Measurements from ENCODE around the gene HIPK1.

HIPK1 gene

GRCh38 chr1:114002492-114003239 lies 73.5 kb downstream of the HIPK1 start:
- in situ Hi-C loops (cut with HindIII; ENCODE audit: low sequenced_read_pairs): loop anchor here (25.0 kb wide), 1 partner anchor 90 kb away; the partner anchor contains the start of genes AP4B1 and DCLRE1B

DNA sequence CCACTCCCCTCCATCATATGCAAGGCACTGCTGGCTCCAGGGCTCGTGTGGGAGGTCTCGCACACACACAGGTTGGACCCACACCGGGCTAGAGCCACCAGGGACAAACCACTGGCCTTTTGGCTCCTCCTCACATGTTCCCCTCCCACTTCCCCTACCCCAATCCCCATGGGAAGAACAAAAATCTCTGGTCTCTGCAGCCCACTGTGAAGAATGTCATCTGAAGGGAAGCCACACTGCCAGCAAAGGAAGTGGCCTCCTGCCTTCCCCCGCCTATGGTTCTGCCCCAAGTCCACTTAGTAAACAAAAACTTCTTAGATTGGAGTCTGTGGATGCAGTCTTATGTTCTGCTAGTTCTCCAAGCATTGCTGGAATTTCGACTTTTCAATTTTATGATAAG lies 74.3 kb downstream of the HIPK1 start:
- in situ Hi-C loops (cut with HindIII; ENCODE audit: low sequenced_read_pairs): loop anchor here (25.0 kb wide), 1 partner anchor 91 kb away; the partner anchor contains the start of genes AP4B1 and DCLRE1B

DNA sequence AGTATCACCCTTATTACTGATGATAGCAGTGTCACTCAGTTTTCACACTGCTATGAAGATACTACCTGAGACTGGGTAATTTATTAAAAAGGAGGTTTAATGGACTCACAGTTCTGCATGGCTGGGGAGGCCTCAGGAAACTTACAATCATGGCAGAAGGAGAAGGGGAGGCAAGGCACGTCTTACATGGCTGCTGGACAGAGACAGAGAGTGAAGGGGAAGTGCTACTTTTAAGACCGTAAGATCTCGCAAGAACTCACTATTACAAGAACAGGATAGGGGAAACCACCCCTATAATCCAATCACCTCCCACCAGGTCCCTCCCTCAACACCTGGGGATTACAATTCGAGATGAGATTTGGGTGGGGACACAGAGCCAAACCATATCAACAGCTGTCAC lies 77.7 kb downstream of the HIPK1 start:
- in situ Hi-C loops (cut with HindIII; ENCODE audit: low sequenced_read_pairs): loop anchor here (25.0 kb wide), 1 partner anchor 95 kb away; the partner anchor contains the start of genes AP4B1 and DCLRE1B

DNA sequence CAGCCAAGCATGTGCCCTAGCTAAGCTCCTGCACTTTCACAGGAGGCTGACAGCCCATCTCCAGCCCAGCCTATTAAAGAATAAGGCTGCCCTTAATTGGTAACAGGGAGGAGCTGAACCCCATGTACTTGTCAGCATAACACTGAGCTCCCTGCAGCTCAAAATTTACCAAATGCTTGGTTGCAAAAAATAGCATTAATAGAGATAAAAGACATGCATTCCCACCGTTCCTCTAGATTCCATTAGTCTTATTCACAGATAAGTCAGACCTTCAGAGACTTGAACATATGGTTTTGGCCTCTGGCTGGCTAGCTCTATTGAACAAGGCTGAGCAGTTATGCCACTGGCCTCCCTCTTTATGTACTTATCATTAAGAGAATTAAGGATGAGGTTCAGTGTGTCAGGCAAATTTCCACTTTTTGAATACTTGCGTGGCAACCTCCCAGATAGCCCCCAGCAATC lies 79.4 kb downstream of the HIPK1 start:
- in situ Hi-C loops (cut with HindIII; ENCODE audit: low sequenced_read_pairs): loop anchor here (25.0 kb wide), 1 partner anchor 96 kb away; the partner anchor contains the start of genes AP4B1 and DCLRE1B

DNA sequence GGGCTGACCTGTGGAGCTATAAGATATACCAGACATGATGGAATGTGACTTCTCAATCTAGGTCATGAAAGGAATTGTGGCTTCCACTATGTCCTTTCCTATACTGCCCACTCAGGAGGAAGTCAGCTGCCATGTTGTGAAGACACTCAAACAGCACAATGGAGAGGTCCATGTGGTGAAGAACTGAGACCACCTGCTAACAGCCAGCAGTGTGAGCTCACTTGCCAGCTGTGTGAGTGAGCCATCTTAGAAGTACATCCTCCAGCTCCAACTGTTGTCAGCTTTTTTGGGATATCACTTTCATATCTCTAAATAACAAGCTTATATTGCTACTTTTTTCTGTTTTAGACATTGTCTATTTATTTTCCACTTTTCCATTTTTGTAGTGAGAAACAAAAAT lies 79.9 kb downstream of the HIPK1 start:
- in situ Hi-C loops (cut with HindIII; ENCODE audit: low sequenced_read_pairs): loop anchor here (25.0 kb wide), 1 partner anchor 97 kb away; the partner anchor contains the start of genes AP4B1 and DCLRE1B

DNA sequence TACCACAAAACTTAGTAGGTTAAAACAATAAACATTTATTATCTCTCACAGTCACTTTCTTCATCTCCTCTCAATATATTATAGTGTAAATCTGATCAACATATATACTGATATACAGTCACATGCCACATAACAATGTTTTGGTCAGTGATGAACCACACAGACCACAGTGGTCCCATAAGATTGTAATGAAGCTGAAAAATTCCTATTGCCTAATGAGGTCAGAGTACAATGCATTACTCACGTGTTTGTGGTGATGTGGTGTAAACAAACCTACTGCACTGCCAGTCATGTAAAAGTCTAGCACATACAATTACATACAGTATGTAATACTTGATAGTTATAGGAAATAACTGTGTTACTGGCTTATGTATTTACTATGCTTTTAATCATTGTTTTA lies 80.3 kb downstream of the HIPK1 start:
- in situ Hi-C loops (cut with HindIII; ENCODE audit: low sequenced_read_pairs): loop anchor here (25.0 kb wide), 1 partner anchor 97 kb away; the partner anchor contains the start of genes AP4B1 and DCLRE1B

GRCh38 chr1:114010433-114011184 lies 81.5 kb downstream of the HIPK1 start:
- in situ Hi-C loops (cut with HindIII; ENCODE audit: low sequenced_read_pairs): loop anchor here (25.0 kb wide), 1 partner anchor 98 kb away; the partner anchor contains the start of genes AP4B1 and DCLRE1B

DNA sequence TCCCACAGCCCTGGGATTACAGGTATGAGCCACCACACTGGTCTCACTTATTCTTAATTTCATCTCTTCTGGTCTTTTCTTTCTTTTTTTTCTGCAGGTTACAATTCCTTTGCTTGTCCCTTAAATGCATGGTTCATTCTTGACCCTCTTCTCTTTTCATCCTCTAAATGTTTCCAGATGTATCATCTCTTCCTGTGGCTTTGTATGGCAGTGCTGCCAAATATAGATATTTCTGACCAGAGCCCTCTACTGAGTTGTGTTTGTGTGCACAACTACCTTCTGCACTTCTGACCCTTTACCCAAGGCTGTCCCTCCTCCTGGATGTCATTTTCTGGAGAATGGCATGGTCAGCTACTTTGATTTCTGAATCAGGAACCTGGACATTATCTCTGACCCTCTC lies 82.7 kb downstream of the HIPK1 start:
- in situ Hi-C loops (cut with HindIII; ENCODE audit: low sequenced_read_pairs): loop anchor here (25.0 kb wide), 1 partner anchor 99 kb away; the partner anchor contains the start of genes AP4B1 and DCLRE1B

DNA sequence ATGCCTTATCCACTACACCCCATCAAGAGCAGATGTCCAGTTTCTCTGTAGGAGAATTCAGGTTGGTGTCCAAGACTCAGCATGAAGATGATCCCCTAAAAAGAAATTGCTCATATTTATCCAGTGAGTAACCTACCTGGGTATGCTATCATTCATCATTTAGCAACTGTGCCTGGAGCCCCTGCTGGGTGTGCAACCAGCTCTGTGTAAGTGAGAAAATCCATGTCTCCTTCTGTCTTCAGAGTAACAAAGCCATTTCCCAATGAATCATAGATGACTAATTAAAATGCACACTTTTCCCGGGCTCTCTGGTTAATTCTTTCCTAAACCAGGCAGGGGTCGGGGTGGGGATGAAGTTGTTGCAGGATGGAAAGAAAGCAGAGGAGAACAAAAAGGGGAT lies 86.0 kb downstream of the HIPK1 start:
- in situ Hi-C loops (cut with HindIII; ENCODE audit: low sequenced_read_pairs): loop anchor here (25.0 kb wide), 1 partner anchor 103 kb away; the partner anchor contains the start of genes AP4B1 and DCLRE1B

- in situ Hi-C loops (cut with HindIII; ENCODE audit: low sequenced_read_pairs): loop anchor here (25.0 kb wide), 1 partner anchor 107 kb away; the partner anchor contains the start of genes AP4B1 and DCLRE1B
Measured at GRCh38 chr1:114019724-114020123, 90.6 kb downstream of the HIPK1 start.

GRCh38 chr1:114021665-114022099 lies 92.6 kb downstream of the HIPK1 start:
- in situ Hi-C loops (cut with HindIII; ENCODE audit: low sequenced_read_pairs): loop anchor here (25.0 kb wide), 1 partner anchor 109 kb away; the partner anchor contains the start of genes AP4B1 and DCLRE1B

DNA sequence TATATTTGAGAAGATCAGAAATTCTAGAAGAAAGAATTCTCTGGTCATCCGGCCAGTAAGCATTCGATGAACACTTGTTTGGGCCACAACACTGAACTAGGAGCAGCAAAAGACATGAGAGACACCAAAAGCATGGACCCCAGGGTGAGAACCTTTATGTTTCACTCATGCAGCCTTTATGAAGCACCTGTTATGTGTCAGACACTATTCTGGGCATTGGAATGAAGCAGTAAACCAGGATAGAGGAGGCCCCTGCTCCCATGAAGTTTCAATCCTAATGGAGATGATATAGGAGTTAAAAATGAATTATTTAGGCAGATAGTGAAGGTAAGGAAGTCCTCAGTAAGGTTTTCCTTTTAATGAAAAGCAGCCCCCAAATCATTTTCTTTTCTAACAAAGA lies 93.8 kb downstream of the HIPK1 start:
- in situ Hi-C loops (cut with HindIII; ENCODE audit: low sequenced_read_pairs): loop anchor here (25.0 kb wide), 1 partner anchor 111 kb away; the partner anchor contains the start of genes AP4B1 and DCLRE1B

- in situ Hi-C loops (cut with HindIII; ENCODE audit: low sequenced_read_pairs): loop anchor here (25.0 kb wide), 1 partner anchor 111 kb away; the partner anchor contains the start of genes AP4B1 and DCLRE1B
Measured at GRCh38 chr1:114023377-114023776, 94.3 kb downstream of the HIPK1 start.

DNA sequence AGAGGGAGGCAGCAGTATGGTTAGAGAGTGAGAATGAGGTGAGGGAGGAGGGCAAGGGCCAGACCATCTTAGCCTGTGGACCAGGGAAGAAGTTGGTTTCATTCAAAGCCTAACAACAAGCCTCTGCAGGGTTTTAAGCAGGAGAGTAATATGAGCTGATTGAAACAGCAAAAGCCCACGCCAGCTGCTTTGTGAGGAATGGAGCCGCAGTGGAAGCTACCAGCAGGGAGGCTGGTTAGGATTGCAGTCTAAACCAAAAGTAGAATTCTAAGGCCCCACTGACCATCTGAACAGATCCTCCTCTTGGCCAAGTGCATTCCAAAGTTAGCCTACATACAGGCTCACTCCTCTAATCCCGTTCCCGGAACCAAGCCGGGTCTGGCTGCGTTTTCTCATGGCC lies 94.9 kb downstream of the HIPK1 start:
- in situ Hi-C loops (cut with HindIII; ENCODE audit: low sequenced_read_pairs): loop anchor here (25.0 kb wide), 1 partner anchor 112 kb away; the partner anchor contains the start of genes AP4B1 and DCLRE1B

GRCh38 chr1:114025609-114026401 lies 96.7 kb downstream of the HIPK1 start:
- in situ Hi-C loops (cut with HindIII; ENCODE audit: low sequenced_read_pairs): no loop called here

DNA sequence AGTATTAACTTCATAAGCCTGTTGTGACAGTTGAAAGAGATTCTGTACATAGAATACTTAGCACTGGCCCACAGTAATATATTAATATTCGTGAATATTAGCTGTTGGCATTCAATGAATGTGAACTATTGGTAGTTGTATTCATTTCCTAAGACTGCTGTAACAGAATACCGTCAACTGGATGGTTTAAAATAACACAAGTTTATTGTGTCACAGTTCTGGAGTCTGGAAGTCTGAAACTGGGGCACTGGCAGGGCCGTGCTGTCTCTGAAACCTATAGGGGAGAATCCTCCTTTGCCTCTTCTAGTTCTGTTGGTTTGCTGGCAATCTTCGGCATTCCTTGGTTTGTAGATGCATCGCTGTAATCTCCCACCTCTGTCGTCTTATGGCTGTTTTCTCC lies 97.7 kb downstream of the HIPK1 start:
- in situ Hi-C loops (cut with HindIII; ENCODE audit: low sequenced_read_pairs): no loop called here

Measured in DLD1 (cell line).